Spinal cord (tissue), 10 donors: ENCODE data around the gene IQSEC3. TPM values are rescaled to one million over a fixed set of nuclear protein-coding genes. Genes with fewer than 3 reads are reported as not detected.

Source experiments
- DNase-seq, 6 donors: peaks; one replicate each; pipeline versions ENCODE4 v3.0.0 to v3.0.0-alpha.2; 2013 to 2015; ENCODE audit warnings: low spot score in 6 of 6, low read depth in 4 of 6
- H3K27ac ChIP-seq: one replicate; pipeline ENCODE4 v1.5.1; 2013; ENCODE audit warnings: low read depth, low read length, control low read depth
- H3K27me3 ChIP-seq: one replicate; pipeline ENCODE4 v1.6.1; 2013; ENCODE audit warnings: low read length; ENCODE audit not compliant: control insufficient read depth, insufficient read depth
- H3K36me3 ChIP-seq: one replicate; pipeline ENCODE4 v1.6.1; 2013; ENCODE audit warnings: low read length; ENCODE audit not compliant: control insufficient read depth, insufficient read depth
- H3K4me1 ChIP-seq: one replicate; pipeline ENCODE4 v1.6.1; 2013; ENCODE audit warnings: low read length; ENCODE audit not compliant: control insufficient read depth, insufficient read depth
- H3K4me3 ChIP-seq: one replicate; pipeline ENCODE4 v1.5.1; 2013; ENCODE audit warnings: low read depth, low read length, control low read depth
- H3K9me3 ChIP-seq: one replicate; pipeline ENCODE4 v1.6.1; 2013; ENCODE audit warnings: low read length; ENCODE audit not compliant: control insufficient read depth, insufficient read depth
- WGBS: methylation state at CpG from one replicate; pipeline ENCODE4 v1.1.5; 2013; ENCODE audit warnings: missing lambda C conversion rate; ENCODE audit not compliant: insufficient coverage; 5-methylcytosine and 5-hydroxymethylcytosine counted together
- polyA plus RNA-seq, 2 donors: library from polyadenylated mRNA; unstranded; fragments of 120-200 nt; gene quantifications; one replicate each; pipeline ENCODE4 v1.2.1, GENCODE V29; 2013; ENCODE audit not compliant: insufficient read length in 2 of 2
- total RNA-seq, 2 donors: library from RNA; depleted of rRNA in 1 of 2; stranded (reverse); fragments of 120-200 nt in 1 of 2; fragments of >200 nt in 1 of 2; gene quantifications; one replicate each; pipeline versions ENCODE4 v1.2.3 to v1.2.4, GENCODE V29; 2013 to 2014
- donor health status: healthy.

The IQSEC3 gene
- total and polyA plus RNA-seq, 4 donors = 7.8 to 65.3 (median 39.0) TPM

DNA sequence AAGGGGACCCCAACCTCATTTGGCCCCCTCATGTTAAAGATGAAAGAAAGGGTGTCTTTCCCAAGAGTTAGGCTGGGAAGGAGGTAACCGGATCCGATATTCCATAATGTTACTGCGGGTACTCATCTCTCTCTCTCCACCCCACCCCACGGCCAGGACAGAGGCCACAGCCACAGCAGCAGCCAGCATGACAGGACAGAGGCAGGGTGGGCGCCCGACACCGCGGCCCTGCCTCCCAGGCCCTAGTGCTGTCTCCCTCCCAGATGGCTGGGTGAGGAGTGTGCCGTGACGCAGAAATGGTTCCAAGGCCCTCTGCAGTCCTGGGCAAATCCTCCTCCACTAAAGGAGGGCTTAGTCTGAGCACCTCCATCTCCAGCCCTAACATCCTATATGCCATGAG is 141.2 kb downstream of the IQSEC3 start:
- Histone ChIP-seq H3K27ac (no peak overlapping the region), H3K9me3 (no peaks in the 10 kb centered on the region), H3K4me1 (peaks cover 12% of the 10 kb centered on the region), H3K27me3 (no peaks in the 10 kb centered on the region), H3K36me3 (no peaks in the 10 kb centered on the region), H3K4me3 (no peak overlapping the region)
- DNase-seq = no peak
- WGBS = 85% methylated on average over 5 of the region's 10 CpGs

DNA sequence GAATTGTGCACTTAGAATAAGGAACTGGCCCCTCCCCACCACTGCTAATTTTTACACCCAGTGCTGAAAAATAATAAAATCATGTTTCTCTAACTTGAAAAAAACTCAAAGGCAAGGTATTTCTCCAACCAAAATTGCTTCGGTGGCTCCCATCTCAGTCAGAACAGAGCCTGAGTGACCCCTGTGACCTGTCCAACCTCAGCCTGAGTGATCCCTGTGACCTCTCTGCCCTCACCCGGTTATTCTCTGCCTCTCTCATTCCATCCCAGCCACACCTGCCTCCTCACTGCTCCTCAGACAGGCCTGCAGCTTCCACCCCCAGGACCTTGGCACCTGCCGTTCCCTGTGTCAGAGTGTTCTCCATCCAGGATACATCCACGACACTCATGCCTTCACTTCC is 142.2 kb downstream of the IQSEC3 start:
- H3K36me3 ChIP-seq = no peaks in the 10 kb centered on the region
- no peak overlapping the region for H3K4me3 ChIP-seq
- 72% methylated on average over 4 of the region's 4 CpGs for WGBS
- peaks cover 21% of the 10 kb centered on the region for H3K4me1 ChIP-seq
- no peak for DNase-seq
- no peak overlapping the region for H3K27ac ChIP-seq
- peaks cover 4% of the 10 kb centered on the region for H3K27me3 ChIP-seq
- H3K9me3 ChIP-seq = no peaks in the 10 kb centered on the region

DNA sequence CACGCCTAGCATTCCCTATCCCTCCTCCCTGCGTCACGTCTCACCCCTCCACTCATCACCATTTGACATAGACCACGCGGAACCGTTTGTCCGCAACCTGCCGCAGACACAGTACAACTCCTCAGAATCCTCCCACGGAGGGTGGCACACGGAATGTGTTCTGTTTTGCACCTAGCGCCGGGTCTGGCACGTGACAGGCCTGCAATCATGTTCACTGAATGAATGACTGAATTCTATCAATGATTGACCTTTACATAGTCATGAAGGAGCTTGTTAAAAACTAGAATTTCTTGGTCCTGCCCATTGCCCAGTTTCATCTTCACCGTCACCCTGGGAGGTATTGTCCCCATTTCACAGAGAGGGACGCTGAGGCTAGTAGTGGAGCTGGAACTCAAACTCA is 142.7 kb downstream of the IQSEC3 start:
- Histone ChIP-seq H3K4me3 (no peak overlapping the region), H3K9me3 (no peaks in the 10 kb centered on the region), H3K27me3 (peaks cover 6% of the 10 kb centered on the region), H3K27ac (no peak overlapping the region), H3K4me1 (peaks cover 19% of the 10 kb centered on the region), H3K36me3 (no peaks in the 10 kb centered on the region)
- WGBS = 92% methylated on average over 13 of the region's 15 CpGs
- DNase-seq = no peak

DNA sequence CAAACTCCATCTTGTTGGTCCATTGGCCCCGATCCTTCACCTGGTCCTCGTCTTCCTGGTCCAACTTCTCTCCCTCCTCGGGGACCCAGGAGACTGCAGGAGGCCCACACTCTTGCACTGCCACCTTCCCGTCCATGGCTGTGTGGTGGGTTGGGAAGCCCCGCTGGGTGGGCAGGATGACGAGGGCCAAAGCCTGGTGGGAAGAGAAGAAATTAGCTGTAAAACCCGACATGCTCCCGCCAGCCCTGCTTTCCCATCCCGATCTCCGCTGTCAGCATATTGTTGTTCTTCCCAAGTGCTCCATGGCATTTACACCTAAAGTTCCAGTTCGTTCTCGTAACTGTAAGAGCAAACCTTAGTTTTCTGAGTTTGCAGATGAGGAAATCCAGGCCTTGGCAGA is 143.3 kb downstream of the IQSEC3 start:
- H3K4me1 ChIP-seq = peaks cover 16% of the 10 kb centered on the region
- DNase-seq = no peak
- no peak overlapping the region for H3K27ac ChIP-seq
- H3K27me3 ChIP-seq = peaks cover 7% of the 10 kb centered on the region
- H3K4me3 ChIP-seq = no peak overlapping the region
- H3K9me3 ChIP-seq = no peaks in the 10 kb centered on the region
- H3K36me3 ChIP-seq = no peaks in the 10 kb centered on the region
- 91% methylated on average over 12 of the region's 12 CpGs for WGBS

DNA sequence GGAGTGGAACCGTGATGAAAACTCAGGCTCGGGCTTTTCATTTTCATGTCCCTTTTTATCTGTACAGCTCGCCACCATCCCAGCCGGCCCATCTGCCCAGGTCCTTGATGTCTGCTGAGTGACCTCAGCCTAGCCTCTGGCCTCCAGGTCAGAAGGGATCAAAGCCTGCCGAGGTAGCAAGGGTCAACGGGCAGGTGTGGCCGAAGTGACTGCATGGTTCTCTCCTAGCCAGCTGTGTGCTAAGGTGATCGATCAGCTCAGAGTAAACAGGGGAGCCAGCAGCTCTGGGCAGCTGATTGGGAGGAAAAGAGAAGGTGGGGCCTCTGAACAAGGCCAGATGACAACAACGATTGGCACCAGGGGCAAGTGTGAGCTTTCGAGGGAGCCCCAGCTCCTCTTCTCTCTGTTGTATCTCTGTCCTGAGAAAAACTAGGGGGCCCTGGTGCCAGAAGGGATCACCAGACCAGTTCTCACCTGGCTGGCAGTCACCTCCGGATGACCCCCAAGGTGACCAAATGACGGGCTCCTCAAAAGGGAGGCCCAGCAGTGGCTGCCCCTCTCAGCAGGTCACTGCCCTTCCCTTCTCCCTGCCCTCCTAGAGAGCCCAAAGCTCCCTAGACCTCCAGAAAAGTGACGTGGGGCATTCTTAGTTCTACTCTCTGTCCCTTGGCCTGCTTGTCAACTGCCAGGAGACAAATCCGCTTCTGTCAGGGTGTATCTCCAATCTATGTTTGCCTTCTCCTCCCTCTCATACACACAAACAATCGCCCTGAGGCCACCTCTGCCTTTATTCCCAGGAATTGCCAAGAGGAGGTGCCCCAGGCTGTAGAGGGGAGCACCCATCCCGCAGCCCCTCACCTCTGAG is 143.9 kb downstream of the IQSEC3 start:
- H3K4me1 ChIP-seq = peaks cover 16% of the 10 kb centered on the region
- no peaks in the 10 kb centered on the region for H3K9me3 ChIP-seq
- 82% methylated on average over 14 of the region's 16 CpGs for WGBS
- H3K27me3 ChIP-seq = peaks cover 7% of the 10 kb centered on the region
- H3K36me3 ChIP-seq = no peaks in the 10 kb centered on the region
- no peak for DNase-seq
- no peak overlapping the region for H3K4me3 ChIP-seq
- no peak overlapping the region for H3K27ac ChIP-seq

DNA sequence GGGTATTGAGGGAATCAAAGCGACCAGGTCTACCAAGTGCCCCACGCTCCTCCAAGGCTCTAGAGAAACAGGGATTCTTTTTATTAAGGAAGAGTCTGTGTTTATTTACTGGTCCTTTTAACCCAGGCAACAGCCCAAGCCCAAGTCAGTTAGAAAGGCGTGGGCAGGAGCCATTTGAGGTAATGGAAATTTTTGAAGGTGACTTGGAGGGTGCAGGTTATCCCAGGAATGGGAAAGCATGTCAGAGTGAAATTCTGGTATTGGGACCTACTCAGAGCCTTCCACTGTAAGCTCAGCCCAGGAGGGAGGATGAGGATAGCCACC is 144.5 kb downstream of the IQSEC3 start:
- no peak overlapping the region for H3K4me3 ChIP-seq
- no peaks in the 10 kb centered on the region for H3K36me3 ChIP-seq
- no peak overlapping the region for H3K27ac ChIP-seq
- H3K9me3 ChIP-seq = no peaks in the 10 kb centered on the region
- WGBS = 92% methylated on average over 2 of the region's 3 CpGs
- H3K27me3 ChIP-seq = peaks cover 7% of the 10 kb centered on the region
- no peak for DNase-seq
- H3K4me1 ChIP-seq = peaks cover 16% of the 10 kb centered on the region

DNA sequence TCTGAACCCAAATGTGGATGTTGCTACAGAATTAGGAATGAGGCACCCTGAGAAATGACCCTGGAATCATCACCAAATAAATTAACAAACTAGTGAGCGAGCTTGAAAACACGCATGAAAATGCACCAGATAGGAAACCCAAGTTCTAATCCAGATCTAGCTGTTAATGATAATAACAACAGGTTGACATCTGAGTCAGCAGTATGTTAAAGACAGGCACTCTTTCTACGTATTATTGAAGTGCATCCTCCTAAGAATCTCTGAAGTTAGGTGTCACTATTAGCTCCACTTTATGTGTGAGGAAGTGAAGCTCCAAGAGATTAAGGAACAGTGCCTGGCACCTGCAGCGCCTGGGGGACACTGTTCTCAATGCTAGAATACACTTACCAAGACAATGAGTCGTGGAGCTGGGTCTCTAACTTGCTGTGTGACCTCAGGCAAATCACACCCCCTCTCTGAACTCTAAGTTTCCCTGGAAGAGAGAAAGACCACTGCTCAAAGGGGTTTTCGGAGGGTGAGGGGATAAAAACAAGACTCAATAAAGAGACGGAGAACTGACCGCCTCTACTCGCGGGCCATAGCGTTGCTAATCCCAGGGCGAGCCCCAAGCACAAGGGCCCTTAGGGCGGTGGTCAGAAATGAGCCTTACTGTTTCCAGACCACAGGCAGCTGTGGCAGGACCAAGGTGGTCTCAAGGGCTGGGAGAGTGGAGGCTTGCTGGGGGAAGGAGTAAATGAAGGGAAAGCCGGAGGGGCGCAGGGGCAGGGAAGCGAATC is 145.3 kb downstream of the IQSEC3 start:
- peaks cover 7% of the 10 kb centered on the region for H3K27me3 ChIP-seq
- H3K4me3 ChIP-seq = no peak overlapping the region
- no peaks in the 10 kb centered on the region for H3K9me3 ChIP-seq
- 91% methylated on average over 11 of the region's 16 CpGs for WGBS
- H3K36me3 ChIP-seq = no peaks in the 10 kb centered on the region
- H3K27ac ChIP-seq = no peak overlapping the region
- peaks cover 16% of the 10 kb centered on the region for H3K4me1 ChIP-seq
- no peak for DNase-seq

DNA sequence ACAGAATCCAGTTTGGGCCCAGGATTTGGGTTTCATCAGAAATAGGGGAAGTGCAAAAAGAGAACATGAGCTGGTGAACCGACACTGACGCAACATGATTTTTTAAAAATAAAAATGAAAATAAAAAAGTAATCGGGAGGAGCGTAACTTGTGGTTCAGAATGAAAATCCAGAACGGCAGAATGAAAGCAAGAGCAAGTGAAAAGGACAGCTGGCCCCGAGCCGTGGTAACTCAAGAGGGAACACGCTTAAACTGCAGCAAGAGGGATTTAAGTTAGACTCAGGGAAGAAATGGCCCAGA is 145.8 kb downstream of the IQSEC3 start:
- WGBS = 78% methylated on average over 8 of the region's 8 CpGs
- Histone ChIP-seq H3K4me3 (no peak overlapping the region), H3K9me3 (no peaks in the 10 kb centered on the region), H3K27me3 (peaks cover 7% of the 10 kb centered on the region), H3K27ac (no peak overlapping the region), H3K4me1 (peaks cover 16% of the 10 kb centered on the region), H3K36me3 (no peaks in the 10 kb centered on the region)
- DNase-seq = no peak

DNA sequence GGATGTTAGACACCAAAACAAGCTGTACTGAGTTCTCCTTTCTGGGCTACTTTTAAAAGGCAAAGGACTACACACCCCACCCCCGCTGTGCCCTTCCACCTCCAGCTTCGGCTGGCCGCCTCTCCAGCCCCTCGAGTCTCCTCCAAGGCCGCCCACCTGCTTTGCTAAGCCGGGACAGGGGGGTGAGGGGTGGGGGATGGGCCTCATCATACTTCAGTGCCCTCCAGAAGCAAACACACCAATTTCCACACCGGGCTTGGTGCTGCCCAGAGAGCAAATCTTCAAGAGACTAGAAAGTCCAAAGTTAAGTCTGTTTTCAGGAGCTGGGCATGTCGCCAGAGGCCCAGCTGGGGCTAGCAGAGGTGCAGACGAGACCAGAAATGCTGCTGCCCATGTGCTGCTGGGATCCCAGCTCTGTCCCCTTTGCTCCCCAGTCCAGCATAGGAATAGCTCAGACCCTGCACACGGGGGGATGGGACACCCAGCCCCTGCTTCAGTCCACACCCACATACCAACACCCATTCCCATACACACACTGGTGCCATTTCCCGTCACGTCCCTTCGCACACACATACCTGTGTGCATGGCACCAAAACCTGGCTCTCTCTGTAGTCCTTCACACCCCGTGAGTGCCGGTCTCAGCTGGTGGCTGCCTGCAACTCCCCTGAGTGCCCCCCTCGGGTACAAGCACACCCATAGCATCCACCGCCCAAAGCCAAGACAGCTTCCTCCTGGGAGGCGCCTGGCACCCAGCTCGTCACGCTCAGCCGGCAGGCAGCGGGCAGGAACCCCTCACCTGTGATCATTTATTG is 146.4 kb downstream of the IQSEC3 start:
- no peaks in the 10 kb centered on the region for H3K36me3 ChIP-seq
- no peak overlapping the region for H3K27ac ChIP-seq
- H3K27me3 ChIP-seq = peaks cover 7% of the 10 kb centered on the region
- 65% methylated on average over 15 of the region's 22 CpGs for WGBS
- peak in 1 of 6 donors; percentile 18 for DNase-seq
- H3K4me3 ChIP-seq = no peak overlapping the region
- H3K4me1 ChIP-seq = peaks cover 16% of the 10 kb centered on the region
- H3K9me3 ChIP-seq = no peaks in the 10 kb centered on the region
